COLO829 (cell line): ENCODE data around the gene VPS37B.

ENCODE experiments used
- DNase-seq: peaks from one replicate; pipeline ENCODE4 v3.0.0; 2012; ENCODE audit warnings: low spot score

Gene VPS37B

GRCh38 chr12:122840580-122841513 lies 55.1 kb downstream of the VPS37B start:
- no peak for DNase-seq

GRCh38 chr12:122839907-122840554 lies 55.9 kb downstream of the VPS37B start:
- no peak for DNase-seq

- no peak for DNase-seq
Measured at GRCh38 chr12:122838841-122839240, 57.1 kb downstream of the VPS37B start.

- DNase-seq, result no peak
Measured at GRCh38 chr12:122837306-122838265, 58.3 kb downstream of the VPS37B start.

GRCh38 chr12:122836027-122836921 lies 59.6 kb downstream of the VPS37B start:
- peak; percentile 46 for DNase-seq

- no peak for DNase-seq
Measured at GRCh38 chr12:122835750-122836026, 60.2 kb downstream of the VPS37B start.

GRCh38 chr12:122834921-122835749 lies 60.8 kb downstream of the VPS37B start, which contains the start of gene HIP1R:
HIP1R (plus strand) TSS chr12:122835457; CDS start chr12:122835551, 94 bp downstream.
- no peak for DNase-seq

GRCh38 chr12:122834104-122834920 lies 61.6 kb downstream of the VPS37B start:
- peak; percentile 60 for DNase-seq

GRCh38 chr12:122830517-122831214 lies 65.3 kb downstream of the VPS37B start:
- no peak for DNase-seq

- DNase-seq, result no peak
Measured at GRCh38 chr12:122827258-122827657, 68.7 kb downstream of the VPS37B start.

- DNase-seq, result no peak
Measured at GRCh38 chr12:122825773-122826724, 69.9 kb downstream of the VPS37B start.

- no peak for DNase-seq
Measured at GRCh38 chr12:122823429-122823828, 72.5 kb downstream of the VPS37B start.

- no peak for DNase-seq
Measured at GRCh38 chr12:122820838-122821271, 75.1 kb downstream of the VPS37B start.

- no peak for DNase-seq
Measured at GRCh38 chr12:122820138-122820537, 75.8 kb downstream of the VPS37B start.

GRCh38 chr12:122819209-122819785 lies 76.6 kb downstream of the VPS37B start:
- no peak for DNase-seq
